ENCODE data around the gene STK38L.

STK38L gene

GRCh38 chr12:27284021-27284420 is 39.9 kb downstream of the STK38L start:
- TF ChIP-seq CTCF (IDR thresholded peaks at IDR 0.05; ENCODE audit: unreplicated experiment in 3 of 3): no peak
- Mint-ChIP-seq H3K27me3 (ENCODE audit: low read depth) (no peaks in the 10 kb centered on the region), H3K27ac (no peak overlapping the region), H3K4me3 (no peak overlapping the region), H3K36me3 (ENCODE audit: low read depth) (peaks cover 4% of the 10 kb centered on the region), H3K9me3 (no peaks in the 10 kb centered on the region), H3K4me1 (peaks cover 8% of the 10 kb centered on the region)

GRCh38 chr12:27284751-27285150 is 40.7 kb downstream of the STK38L start:
- no peak overlapping the region for H3K4me3 Mint-ChIP-seq
- no peak for TF ChIP-seq CTCF (IDR thresholded peaks at IDR 0.05; ENCODE audit: unreplicated experiment in 3 of 3)
- H3K9me3 Mint-ChIP-seq: no peaks in the 10 kb centered on the region
- peaks cover 8% of the 10 kb centered on the region for H3K4me1 Mint-ChIP-seq
- no peak overlapping the region for H3K27ac Mint-ChIP-seq
- no peaks in the 10 kb centered on the region for H3K27me3 Mint-ChIP-seq (ENCODE audit: low read depth)
- peaks cover 4% of the 10 kb centered on the region for H3K36me3 Mint-ChIP-seq (ENCODE audit: low read depth)

- no peak overlapping the region for H3K4me3 Mint-ChIP-seq
- TF ChIP-seq CTCF (IDR thresholded peaks at IDR 0.05; ENCODE audit: unreplicated experiment in 3 of 3): no peak
Measured at GRCh38 chr12:27285403-27285802, 41.3 kb downstream of the STK38L start.

GRCh38 chr12:27289414-27289813 is 45.3 kb downstream of the STK38L start:
- no peak for TF ChIP-seq CTCF (IDR thresholded peaks at IDR 0.05; ENCODE audit: unreplicated experiment in 3 of 3)
- no peaks in the 10 kb centered on the region for H3K36me3 Mint-ChIP-seq (ENCODE audit: low read depth)
- H3K9me3 Mint-ChIP-seq: no peaks in the 10 kb centered on the region
- H3K27me3 Mint-ChIP-seq (ENCODE audit: low read depth): no peaks in the 10 kb centered on the region
- H3K27ac Mint-ChIP-seq: no peak overlapping the region
- H3K4me3 Mint-ChIP-seq: no peak overlapping the region
- peaks cover 13% of the 10 kb centered on the region for H3K4me1 Mint-ChIP-seq

More at GRCh38 chr12:27285403-27285802, 41.3 kb downstream of the STK38L start:
- Mint-ChIP-seq H3K27ac (no peak overlapping the region), H3K9me3 (no peaks in the 10 kb centered on the region), H3K27me3 (ENCODE audit: low read depth) (no peaks in the 10 kb centered on the region), H3K36me3 (ENCODE audit: low read depth) (peaks cover 2% of the 10 kb centered on the region), H3K4me1 (peaks cover 10% of the 10 kb centered on the region)

- Mint-ChIP-seq H3K27ac (peak overlapping the region in 1 of 3 experiments; percentile 0), H3K9me3 (no peaks in the 10 kb centered on the region), H3K27me3 (ENCODE audit: low read depth) (no peaks in the 10 kb centered on the region), H3K4me1 (peaks cover 9% of the 10 kb centered on the region), H3K36me3 (ENCODE audit: low read depth) (no peaks in the 10 kb centered on the region), H3K4me3 (no peak overlapping the region)
- TF ChIP-seq CTCF (IDR thresholded peaks at IDR 0.05; ENCODE audit: unreplicated experiment in 3 of 3): no peak
Measured at GRCh38 chr12:27290501-27291168, 46.5 kb downstream of the STK38L start.

- TF ChIP-seq CTCF (IDR thresholded peaks at IDR 0.05; ENCODE audit: unreplicated experiment in 3 of 3): no peak
- H3K27ac Mint-ChIP-seq: no peak overlapping the region
- H3K36me3 Mint-ChIP-seq (ENCODE audit: low read depth): no peaks in the 10 kb centered on the region
- no peaks in the 10 kb centered on the region for H3K27me3 Mint-ChIP-seq (ENCODE audit: low read depth)
- peaks cover 9% of the 10 kb centered on the region for H3K4me1 Mint-ChIP-seq
- no peak overlapping the region for H3K4me3 Mint-ChIP-seq
- no peaks in the 10 kb centered on the region for H3K9me3 Mint-ChIP-seq
Measured at GRCh38 chr12:27291862-27292261, 47.8 kb downstream of the STK38L start.

Measured in nephron (organoid).